H1 (cell line): ENCODE data around the gene REPS1. TPM values are rescaled to one million over a fixed set of nuclear protein-coding genes. Genes with fewer than 3 reads are reported as not detected.
"Not testable (repeated sequence)": the region's sequence is repeated elsewhere in the genome, so short reads cannot be mapped to it uniquely, and the experiment has no call there.

ENCODE experiments used
- CTCF ChIA-PET: fragments of 300-600 bp; sonication (Branson Sonifier 250); formaldehyde crosslinking; loops from one replicate; lab custom pipeline; 2021; ENCODE audit not compliant: partially characterized antibody; lab: Charles Lee
- POLR2A ChIA-PET: fragments of 300-600 bp; sonication (Branson Sonifier 250); formaldehyde crosslinking; loops from one replicate; lab custom pipeline; 2021; ENCODE audit warnings: inconsistent platforms; ENCODE audit not compliant: partially characterized antibody; lab: Charles Lee
- DNase-seq, 2 experiments: peaks; one replicate each; pipeline versions ENCODE4 v3.0.0 to v3.0.0-alpha.2; 2010 to 2022; ENCODE audit warnings: low spot score in 2 of 2, low read depth in 1 of 2, mixed read lengths in 1 of 2
- FAIRE-seq: peaks from 2 replicates; lab custom pipeline; 2011; peaks lifted over from hg19 to GRCh38; lab: Jason Lieb, UNC
- H2AFZ ChIP-seq: 2 replicates; pipeline ENCODE4 v1.8.1; 2012; ENCODE audit warnings: low read length, inconsistent platforms
- H2AK5ac ChIP-seq: 2 replicates; pipeline ENCODE4 v1.6.1; 2013; ENCODE audit warnings: low read depth, low read length
- H2BK120ac ChIP-seq: replicated peaks from 2 replicates; pipeline ENCODE3; 2013; ENCODE audit warnings: low read depth, low read length, inconsistent platforms
- H2BK12ac ChIP-seq: 2 replicates; pipeline ENCODE4 v1.6.1; 2013; ENCODE audit warnings: low read depth, low read length
- H2BK15ac ChIP-seq: 2 replicates; pipeline ENCODE4 v1.6.1; 2013; ENCODE audit warnings: low read length
- H2BK20ac ChIP-seq: 2 replicates; pipeline ENCODE4 v1.6.1; 2013; ENCODE audit warnings: low read length
- H2BK5ac ChIP-seq: 2 replicates; pipeline ENCODE4 v1.6.1; 2013; ENCODE audit warnings: low read depth, low read length
- H3K14ac ChIP-seq: 2 replicates; pipeline ENCODE4 v1.6.1; 2013; ENCODE audit warnings: inconsistent platforms; ENCODE audit not compliant: insufficient read length
- H3K18ac ChIP-seq: 2 replicates; pipeline ENCODE4 v1.6.1; 2013; ENCODE audit warnings: low read length; ENCODE audit errors: extremely low read depth
- H3K23ac ChIP-seq: 2 replicates; pipeline ENCODE4 v1.6.1; 2013; ENCODE audit warnings: inconsistent platforms; ENCODE audit not compliant: insufficient read length
- H3K23me2 ChIP-seq: 2 replicates; pipeline ENCODE4 v1.6.1; 2013; ENCODE audit warnings: low read depth, low read length
- H3K27ac ChIP-seq: 2 replicates; pipeline ENCODE4 v1.6.1; 2011; ENCODE audit warnings: low read depth, low read length, inconsistent platforms
- H3K27me3 ChIP-seq, 4 experiments: replicated peaks in 1 of 4; 1 replicate in 1 of 4; 2 replicates in 3 of 4; pipeline versions ENCODE4 v1.6.1 to v1.8.1; 2011 to 2013; ENCODE audit warnings: low read length in 3 of 4, mild to moderate bottlenecking in 3 of 4, inconsistent platforms in 2 of 4, mixed read lengths in 2 of 4, moderate library complexity in 1 of 4; ENCODE audit not compliant: control insufficient read depth in 3 of 4, insufficient read depth in 3 of 4; ENCODE audit errors: extremely low read depth in 1 of 4
- H3K36me3 ChIP-seq, 4 experiments: 2 replicates each; pipeline versions ENCODE4 v1.6.1 to v1.8.1; 2011 to 2013; ENCODE audit warnings: mild to moderate bottlenecking in 4 of 4, low read length in 3 of 4, moderate library complexity in 2 of 4, control low read depth in 1 of 4, inconsistent platforms in 1 of 4; ENCODE audit not compliant: insufficient read depth in 4 of 4, control insufficient read depth in 2 of 4
- H3K4ac ChIP-seq: replicated peaks from 2 replicates; pipeline ENCODE3; 2013; ENCODE audit warnings: low read length, low read depth, mixed read lengths, inconsistent platforms; ENCODE audit not compliant: insufficient read length
- H3K4me1 ChIP-seq, 4 experiments: replicated peaks in 1 of 4; 1 replicate in 1 of 4; 2 replicates in 3 of 4; pipeline versions ENCODE4 v1.6.1 to v1.8.1; 2011 to 2013; ENCODE audit warnings: low read length in 3 of 4, inconsistent platforms in 2 of 4, mixed read lengths in 1 of 4; ENCODE audit not compliant: insufficient read depth in 4 of 4, control insufficient read depth in 3 of 4
- H3K4me2 ChIP-seq, 2 experiments: 2 replicates each; pipeline versions ENCODE4 v1.6.1 to v1.8.1; 2011 to 2013; ENCODE audit warnings: low read depth in 2 of 2, low read length in 2 of 2, control low read depth in 1 of 2, inconsistent platforms in 1 of 2, mild to moderate bottlenecking in 1 of 2; ENCODE audit not compliant: insufficient read depth in 1 of 2
- H3K4me3 ChIP-seq, 4 experiments: fragments of 200-600, 300-600 bp in 1 of 4; sonication (generic), shearing (Covaris generic), sonication (Bioruptor Twin) in 1 of 4; 2 replicates each; pipeline versions ENCODE4 v1.5.1 to v1.8.1; 2011 to 2016; ENCODE audit warnings: low read length in 4 of 4, low read depth in 3 of 4, control low read depth in 2 of 4, inconsistent platforms in 2 of 4, mild to moderate bottlenecking in 2 of 4, mixed read lengths in 1 of 4, moderate library complexity in 1 of 4; ENCODE audit not compliant: insufficient read depth in 2 of 4; ENCODE audit errors: extremely low read depth in 1 of 4
- H3K56ac ChIP-seq: replicated peaks from 2 replicates; pipeline ENCODE3; 2013; ENCODE audit warnings: low read depth, mild to moderate bottlenecking, mixed read lengths, low read length, inconsistent platforms; ENCODE audit not compliant: insufficient read length
- H3K79me1 ChIP-seq: 2 replicates; pipeline ENCODE4 v1.6.1; 2013; ENCODE audit warnings: low read depth, low read length, control low read depth
- H3K79me2 ChIP-seq, 2 experiments: 2 replicates each; pipeline versions ENCODE4 v1.6.1 to v1.8.1; 2012 to 2013; ENCODE audit warnings: low read length in 2 of 2, mild to moderate bottlenecking in 2 of 2, inconsistent platforms in 1 of 2; ENCODE audit not compliant: insufficient read depth in 2 of 2, control insufficient read depth in 1 of 2
- H3K9ac ChIP-seq, 4 experiments: replicated peaks in 1 of 4; 1 replicate in 1 of 4; 2 replicates in 3 of 4; pipeline versions ENCODE4 v1.6.1 to v1.8.1; 2011 to 2013; ENCODE audit warnings: low read depth in 3 of 4, low read length in 3 of 4, control low read depth in 2 of 4, mild to moderate bottlenecking in 2 of 4, moderate library complexity in 2 of 4, inconsistent platforms in 1 of 4; ENCODE audit errors: extremely low read depth in 1 of 4
- H3K9me3 ChIP-seq, 2 experiments: 2 replicates each; pipeline versions ENCODE4 v1.6.1 to v1.8.1; 2012 to 2013; ENCODE audit warnings: mild to moderate bottlenecking in 2 of 2, moderate library complexity in 2 of 2, control low read depth in 1 of 2, inconsistent platforms in 1 of 2, low read depth in 1 of 2, low read length in 1 of 2, mixed read lengths in 1 of 2; ENCODE audit not compliant: insufficient read depth in 2 of 2
- H4K20me1 ChIP-seq, 2 experiments: replicated peaks in 1 of 2; 2 replicates each; pipeline versions ENCODE3 to v1.8.1; 2011 to 2013; ENCODE audit warnings: inconsistent platforms in 2 of 2, low read length in 2 of 2, mild to moderate bottlenecking in 1 of 2; ENCODE audit not compliant: insufficient read depth in 2 of 2, control insufficient read depth in 1 of 2
- H4K5ac ChIP-seq: 2 replicates; pipeline ENCODE4 v1.6.1; 2013; ENCODE audit warnings: low read length, low read depth, mixed read lengths, inconsistent platforms; ENCODE audit not compliant: insufficient read length
- H4K8ac ChIP-seq: 2 replicates; pipeline ENCODE4 v1.8.0; 2013; ENCODE audit warnings: mild to moderate bottlenecking, moderate library complexity, low read length, inconsistent platforms; ENCODE audit not compliant: insufficient read depth; ENCODE audit errors: extremely low read depth
- H4K91ac ChIP-seq: replicated peaks from 2 replicates; pipeline ENCODE3; 2013; ENCODE audit warnings: low read length, mixed read lengths, inconsistent platforms; ENCODE audit not compliant: insufficient read length
- CREB1 ChIP-seq: IDR thresholded peaks from 2 replicates; pipeline ENCODE4 v1.6.1; 2012; ENCODE audit warnings: inconsistent platforms
- POLR2AphosphoS5 ChIP-seq: IDR thresholded peaks from 2 replicates; pipeline ENCODE4 v1.6.1; 2011; ENCODE audit warnings: low read depth, low read length
- SIN3A ChIP-seq, 2 experiments: IDR thresholded peaks in 1 of 2; conservative IDR thresholded peaks in 1 of 2; 2 replicates each; pipeline ENCODE4 v1.6.1; 2011 to 2012; ENCODE audit warnings: low read length in 2 of 2, improper control_type of control experiment in 1 of 2, low read depth in 1 of 2, mild to moderate bottlenecking in 1 of 2
- ZNF274 ChIP-seq: IDR thresholded peaks from 2 replicates; pipeline ENCODE4 v1.7.0; 2012; ENCODE audit warnings: low read length, borderline replicate concordance; ENCODE audit errors: extremely low read depth
- WGBS, 2 experiments: shearing (Covaris generic) in 1 of 2; methylation state at CpG; one replicate each; pipeline versions ENCODE4 v1.1.6 to v1.1.7; 2013 to 2015; ENCODE audit warnings: low lambda C conversion rate in 2 of 2, mixed read lengths in 2 of 2, inconsistent platforms in 1 of 2, low coverage in 1 of 2, missing lambda C conversion rate in 1 of 2; ENCODE audit not compliant: insufficient replicate concordance in 2 of 2, insufficient coverage in 1 of 2, insufficient read length in 1 of 2; ENCODE audit errors: extremely low coverage in 1 of 2, missing lambda C conversion rate in 1 of 2; 5-methylcytosine and 5-hydroxymethylcytosine counted together
- polyA plus RNA-seq, 7 experiments: library from polyadenylated mRNA; depleted of rRNA in 3 of 7; stranded (reverse) in 5 of 7; unstranded in 2 of 7; fragments of >200 nt in 5 of 7; fragments of 200-250 nt in 2 of 7; gene quantifications; 1 replicate in 5 of 7; 2 replicates in 1 of 7; 4 replicates in 1 of 7; pipeline versions ENCODE4 v1.2.1 to v1.2.3, GENCODE V29; 2011 to 2013; ENCODE audit warnings: missing spikeins in 2 of 7, mixed read lengths in 2 of 7
- total RNA-seq: library from RNA; stranded (reverse); fragmentation: NEBNext Ultra II Directional; extraction: Animal tissue kit (Norgen Biotek cat#: 25700); gene quantifications from 2 replicates; pipeline ENCODE4 v1.2.1, GENCODE V29; 2021

REPS1 gene
- total and polyA plus RNA-seq, 2 of the 8 experiments (the other 6 are each of a cell fraction or from before 2014, with no cell fraction given): 52.1 to 68.9 TPM

- 0 out of 2 replicates have a peak, but pooled peaks have one; percentile 32 for TF ChIP-seq POLR2AphosphoS5
- TF ChIP-seq CREB1: peak; percentile 73
- 0 out of 4 replicates have a peak, but pooled peaks of 1 of the 2 experiments have one; percentile 30 for TF ChIP-seq SIN3A (conservative IDR thresholded peaks at IDR 0.05 in 1 of 2, IDR thresholded peaks at IDR 0.05 in 1 of 2; ENCODE audit: low read depth in 1 of 2, low read length in 2 of 2)
- no peak for TF ChIP-seq ZNF274
Observed at GRCh38 chr6:139027620-139028182, 39.6 kb upstream of the REPS1 start (continued).

GRCh38 chr6:139025416-139025815 lies 37.4 kb upstream of the REPS1 start:
- H3K23ac ChIP-seq, H4K8ac ChIP-seq, H3K9ac ChIP-seq, H2BK5ac ChIP-seq, H2BK120ac ChIP-seq, H2BK20ac ChIP-seq, H4K20me1 ChIP-seq, CTCF ChIA-PET, H3K4me2 ChIP-seq, H3K27ac ChIP-seq, H2AK5ac ChIP-seq, H2AFZ ChIP-seq, H3K4ac ChIP-seq, H3K18ac ChIP-seq, POLR2A ChIA-PET, H3K14ac ChIP-seq, H3K9me3 ChIP-seq, H2BK15ac ChIP-seq, FAIRE-seq, H3K36me3 ChIP-seq, DNase-seq, H4K5ac ChIP-seq, H3K4me3 ChIP-seq, H3K56ac ChIP-seq, H3K27me3 ChIP-seq, H3K79me1 ChIP-seq, H4K91ac ChIP-seq, H2BK12ac ChIP-seq: not testable (repeated sequence)
- WGBS, 2 experiments: 78% methylated on average over 2 of the region's 3 CpGs; no CpG with 5 or more reads in 1 of the 2 experiments
- Histone ChIP-seq H3K23me2 (peaks cover 11% of the 10 kb centered on the region), H3K4me1 (peaks cover 2 to 10% (median 7%) of the 10 kb centered on the region in 4 experiments; a peak in 4 of 7 replicates), H3K79me2 (peaks cover 0 to 22% of the 10 kb centered on the region in 2 experiments; a peak in 3 of 4 replicates)
